Stimulated activated CD4-positive, alpha-beta T cell treated with anti-CD3 and anti-CD28 coated beads, Interleukin-15, amount 100 ng/mL, for 24 hours (primary cell): ENCODE measurements around the gene DPF1.

Experiments used
- DNase-seq: peaks from one replicate; pipeline ENCODE4 v3.0.0-alpha.2; 2020

Gene DPF1

GRCh38 chr19:38216785-38217641 is 7.0 kb downstream of the DPF1 start:
- DNase-seq: no peak

GRCh38 chr19:38213911-38214625 is 10.0 kb downstream of the DPF1 start:
- peak; percentile 81 for DNase-seq

- DNase-seq: no peak
Measured at GRCh38 chr19:38213469-38213868, 10.6 kb downstream of the DPF1 start.

GRCh38 chr19:38211766-38212165 is 12.3 kb downstream of the DPF1 start:
- no peak for DNase-seq

- no peak for DNase-seq
Measured at GRCh38 chr19:38211151-38211591, 12.9 kb downstream of the DPF1 start.

- no peak for DNase-seq
Measured at GRCh38 chr19:38210458-38210987, 13.5 kb downstream of the DPF1 start.

- no peak for DNase-seq
Measured at GRCh38 chr19:38209671-38210457, 14.2 kb downstream of the DPF1 start.

GRCh38 chr19:38209152-38209551 is 14.9 kb downstream of the DPF1 start:
- no peak for DNase-seq

GRCh38 chr19:38208571-38208970 is 15.5 kb downstream of the DPF1 start:
- no peak for DNase-seq

- no peak for DNase-seq
Measured at GRCh38 chr19:38207543-38207942, 16.5 kb downstream of the DPF1 start.

- DNase-seq: no peak
Measured at GRCh38 chr19:38206928-38207327, 17.1 kb downstream of the DPF1 start.

- DNase-seq: no peak
Measured at GRCh38 chr19:38206006-38206745, 17.8 kb downstream of the DPF1 start.

- DNase-seq: no peak
Measured at GRCh38 chr19:38204728-38205127, 19.3 kb downstream of the DPF1 start.

GRCh38 chr19:38204096-38204495 is 19.9 kb downstream of the DPF1 start:
- DNase-seq: no peak

GRCh38 chr19:38203197-38203596 is 20.8 kb downstream of the DPF1 start:
- DNase-seq: no peak

GRCh38 chr19:38202504-38202903 is 21.5 kb downstream of the DPF1 start:
- no peak for DNase-seq

- DNase-seq: no peak
Measured at GRCh38 chr19:38201731-38202130, 22.3 kb downstream of the DPF1 start.

- DNase-seq: no peak
Measured at GRCh38 chr19:38199340-38199739, 24.7 kb downstream of the DPF1 start.

GRCh38 chr19:38197937-38198704 is 25.9 kb downstream of the DPF1 start:
- DNase-seq: no peak

GRCh38 chr19:38196948-38197656 is 26.9 kb downstream of the DPF1 start:
- DNase-seq: no peak
